WTC11 (cell line): Measurements from ENCODE around the gene KSR1. TPM values are rescaled to one million over a fixed set of nuclear protein-coding genes. Genes with fewer than 3 reads are reported as not detected.

ENCODE experiments used
- ATAC-seq: fragments of 200-7000 bp; cut with Tn5 transposase; 2 replicates; pipeline ENCODE4 v1.10.0; 2021; ENCODE audit warnings: mild to moderate bottlenecking, moderate library complexity
- CTCF ChIA-PET: fragments of 300-600 bp; sonication (Branson Sonifier 250); formaldehyde crosslinking; loops from one replicate; lab custom pipeline; 2021; ENCODE audit warnings: antibody characterized with exemption; lab: Charles Lee
- POLR2A ChIA-PET: fragments of 350-600 bp; sonication (Branson Sonifier 250); formaldehyde crosslinking; loops from one replicate; lab custom pipeline; 2021; ENCODE audit warnings: antibody characterized with exemption; lab: Charles Lee
- DNase-seq: peaks from one replicate; pipeline ENCODE4 v3.0.0; 2021; ENCODE audit warnings: low spot score
- H3K27ac Mint-ChIP-seq: 2 replicates; pipeline ENCODE4 v1.8.0; 2021; ENCODE audit warnings: mixed read lengths
- H3K27me3 Mint-ChIP-seq: 2 replicates; pipeline ENCODE4 v1.8.0; 2021; ENCODE audit warnings: low read depth, mild to moderate bottlenecking, moderate library complexity, mixed read lengths
- H3K36me3 Mint-ChIP-seq: 2 replicates; pipeline ENCODE4 v1.8.0; 2021; ENCODE audit warnings: mixed read lengths
- H3K4me1 Mint-ChIP-seq: 2 replicates; pipeline ENCODE4 v1.8.0; 2022; ENCODE audit warnings: mixed read lengths
- H3K4me3 Mint-ChIP-seq: 2 replicates; pipeline ENCODE4 v1.8.0; 2021; ENCODE audit warnings: mild to moderate bottlenecking, moderate library complexity, mixed read lengths
- H3K9me3 Mint-ChIP-seq: 2 replicates; pipeline ENCODE4 v1.8.0; 2021; ENCODE audit warnings: mixed read lengths
- CREB1 ChIP-seq: sonication (generic); formaldehyde crosslinking; IDR thresholded peaks from 2 replicates; pipeline ENCODE4 v1.8.0; 2023; ENCODE audit warnings: mild to moderate bottlenecking, missing genetic modification reagents
- EMX1 ChIP-seq: fragments of 250-450 bp; sonication (Bioruptor Pico); IDR thresholded peaks from 2 replicates; pipeline ENCODE4 v1.8.0; 2021; ENCODE audit warnings: mild to moderate bottlenecking
- ESRRA ChIP-seq: sonication (generic); formaldehyde crosslinking; IDR thresholded peaks from 2 replicates; pipeline ENCODE4 v1.8.1; 2022; ENCODE audit warnings: mild to moderate bottlenecking, missing genetic modification reagents, borderline replicate concordance
- FOXP1 ChIP-seq: sonication (generic); formaldehyde crosslinking; IDR thresholded peaks from 2 replicates; pipeline ENCODE4 v1.8.0; 2022; ENCODE audit warnings: missing genetic modification reagents, mild to moderate bottlenecking, moderate library complexity, borderline replicate concordance
- GABPB1 ChIP-seq: sonication (generic); formaldehyde crosslinking; IDR thresholded peaks from 2 replicates; pipeline ENCODE4 v1.8.1; 2023; ENCODE audit warnings: mild to moderate bottlenecking, missing genetic modification reagents
- HMGA2 ChIP-seq: fragments of 250-450 bp; sonication (Bioruptor Pico); IDR thresholded peaks from 2 replicates; pipeline ENCODE4 v1.4.0; 2021; ENCODE audit warnings: mild to moderate bottlenecking, moderate library complexity
- NFATC4 ChIP-seq: fragments of 250-450 bp; sonication (Bioruptor Pico); IDR thresholded peaks from 2 replicates; pipeline ENCODE4 v1.9.0; 2021; ENCODE audit warnings: mild to moderate bottlenecking
- NFE2L1 ChIP-seq: sonication (generic); formaldehyde crosslinking; IDR thresholded peaks from 2 replicates; pipeline ENCODE4 v1.8.1; 2023; ENCODE audit warnings: missing genetic modification reagents
- NR3C1 ChIP-seq: sonication (generic); formaldehyde crosslinking; conservative IDR thresholded peaks from 2 replicates; pipeline ENCODE4 v1.8.1; 2023; ENCODE audit warnings: low read depth, mild to moderate bottlenecking, missing genetic modification reagents
- OVOL2 ChIP-seq: fragments of 250-450 bp; sonication (Bioruptor Pico); IDR thresholded peaks from 2 replicates; pipeline ENCODE4 v1.9.0; 2021; ENCODE audit warnings: mild to moderate bottlenecking, borderline replicate concordance
- SMAD4 ChIP-seq: sonication (generic); formaldehyde crosslinking; IDR thresholded peaks from 2 replicates; pipeline ENCODE4 v1.8.0; 2022; ENCODE audit warnings: mild to moderate bottlenecking, missing genetic modification reagents
- SP1 ChIP-seq: sonication (generic); formaldehyde crosslinking; conservative IDR thresholded peaks from 2 replicates; pipeline ENCODE4 v1.8.1; 2022; ENCODE audit warnings: missing genetic modification reagents
- TEAD1 ChIP-seq: sonication (generic); formaldehyde crosslinking; IDR thresholded peaks from 2 replicates; pipeline ENCODE4 v1.8.0; 2022; ENCODE audit warnings: mild to moderate bottlenecking, missing genetic modification reagents
- ZNF121 ChIP-seq: sonication (generic); formaldehyde crosslinking; IDR thresholded peaks from 2 replicates; pipeline ENCODE4 v1.8.0; 2023; ENCODE audit warnings: missing genetic modification reagents
- ZNF317 ChIP-seq: sonication (generic); formaldehyde crosslinking; IDR thresholded peaks from 2 replicates; pipeline ENCODE4 v1.8.1; 2023; ENCODE audit warnings: low read depth, mild to moderate bottlenecking, moderate library complexity, missing genetic modification reagents, borderline replicate concordance
- ZNF423 ChIP-seq: fragments of 250-450 bp; sonication (Bioruptor Pico); IDR thresholded peaks from 2 replicates; pipeline ENCODE4 v2.1.2; 2022; ENCODE audit warnings: mild to moderate bottlenecking, moderate library complexity
- total RNA-seq: library from RNA; stranded (reverse); gene quantifications from 3 replicates; pipeline ENCODE4 v1.2.3, GENCODE V29; 2021
- TF ChIP-seq, protein P1 (sequence below): sonication (generic); formaldehyde crosslinking; IDR thresholded peaks from 2 replicates; pipeline ENCODE4 v1.8.0; 2022; ENCODE audit warnings: mild to moderate bottlenecking, missing genetic modification reagents
- TF ChIP-seq, protein P2 (sequence below): fragments of 200-600 bp; IDR thresholded peaks from 2 replicates; pipeline ENCODE4 v1.8.0; 2022; ENCODE audit warnings: antibody characterized with exemption
- TF ChIP-seq, protein P3 (sequence below): fragments of 250-450 bp; sonication (Bioruptor Pico); IDR thresholded peaks from 2 replicates; pipeline ENCODE4 v1.9.0; 2021; ENCODE audit warnings: mild to moderate bottlenecking
- TF ChIP-seq, protein P4 (sequence below): sonication (generic); formaldehyde crosslinking; IDR thresholded peaks from 2 replicates; pipeline ENCODE4 v1.8.1; 2023; ENCODE audit warnings: mild to moderate bottlenecking, missing genetic modification reagents
- TF ChIP-seq, protein P5 (sequence below): sonication (generic); formaldehyde crosslinking; IDR thresholded peaks from 2 replicates; pipeline ENCODE4 v1.8.0; 2022; ENCODE audit warnings: mild to moderate bottlenecking, missing genetic modification reagents

KSR1 gene
- total RNA-seq, 1 experiment from 2014 or later = 45.5 TPM

DNA sequence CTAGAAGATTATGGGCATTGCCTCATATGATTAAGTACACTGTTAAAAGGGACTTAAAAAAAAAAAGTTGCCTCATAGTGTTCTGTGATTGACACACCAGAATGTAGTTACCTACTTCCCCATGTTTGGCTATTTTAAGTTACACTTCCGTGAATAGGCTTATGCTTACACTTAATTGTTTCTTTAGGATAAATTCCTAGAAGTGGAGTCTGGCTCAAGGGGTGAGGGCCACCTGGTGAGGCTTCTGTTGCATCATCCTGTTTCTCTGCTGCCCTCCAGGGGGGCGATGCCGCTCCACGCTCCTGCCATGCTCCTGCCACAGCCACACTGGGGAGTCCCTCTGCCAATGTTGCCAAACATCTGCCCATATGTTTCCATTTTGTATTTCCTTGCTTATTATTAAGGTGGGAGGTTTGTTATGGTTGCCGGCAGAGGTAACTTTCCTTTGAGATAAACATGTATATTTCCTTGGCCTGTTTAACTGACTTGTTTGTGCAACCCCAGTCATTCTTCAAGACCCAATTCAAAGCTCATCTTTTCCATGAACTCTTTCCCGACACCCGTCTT is 73.1 kb downstream of the KSR1 start:
- ChIA-PET CTCF (interaction anchor here (1.0 to 1.4 kb wide), 2 partner anchors 73 to 74 kb away, joined by 3 read pairs; no protein-coding TSS in a partner anchor), POLR2A (no interaction called here)
- Mint-ChIP-seq H3K4me3 (no peak overlapping the region), H3K36me3 (no peaks in the 10 kb centered on the region), H3K27ac (peak overlapping the region; percentile 91), H3K27me3 (no peaks in the 10 kb centered on the region), H3K4me1 (peaks cover 76% of the 10 kb centered on the region), H3K9me3 (no peaks in the 10 kb centered on the region)
- DNase-seq = no peak
- peak; percentile 72 for TF ChIP-seq GABPB1 (CRISPR knock-in tag)
- TF ChIP-seq, protein P1, sequence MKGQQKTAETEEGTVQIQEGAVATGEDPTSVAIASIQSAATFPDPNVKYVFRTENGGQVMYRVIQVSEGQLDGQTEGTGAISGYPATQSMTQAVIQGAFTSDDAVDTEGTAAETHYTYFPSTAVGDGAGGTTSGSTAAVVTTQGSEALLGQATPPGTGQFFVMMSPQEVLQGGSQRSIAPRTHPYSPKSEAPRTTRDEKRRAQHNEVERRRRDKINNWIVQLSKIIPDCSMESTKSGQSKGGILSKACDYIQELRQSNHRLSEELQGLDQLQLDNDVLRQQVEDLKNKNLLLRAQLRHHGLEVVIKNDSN (CRISPR knock-in tag) = no peak
- peak; percentile 88 for TF ChIP-seq ZNF423 (CRISPR knock-in tag)
- no peak for ATAC-seq

DNA sequence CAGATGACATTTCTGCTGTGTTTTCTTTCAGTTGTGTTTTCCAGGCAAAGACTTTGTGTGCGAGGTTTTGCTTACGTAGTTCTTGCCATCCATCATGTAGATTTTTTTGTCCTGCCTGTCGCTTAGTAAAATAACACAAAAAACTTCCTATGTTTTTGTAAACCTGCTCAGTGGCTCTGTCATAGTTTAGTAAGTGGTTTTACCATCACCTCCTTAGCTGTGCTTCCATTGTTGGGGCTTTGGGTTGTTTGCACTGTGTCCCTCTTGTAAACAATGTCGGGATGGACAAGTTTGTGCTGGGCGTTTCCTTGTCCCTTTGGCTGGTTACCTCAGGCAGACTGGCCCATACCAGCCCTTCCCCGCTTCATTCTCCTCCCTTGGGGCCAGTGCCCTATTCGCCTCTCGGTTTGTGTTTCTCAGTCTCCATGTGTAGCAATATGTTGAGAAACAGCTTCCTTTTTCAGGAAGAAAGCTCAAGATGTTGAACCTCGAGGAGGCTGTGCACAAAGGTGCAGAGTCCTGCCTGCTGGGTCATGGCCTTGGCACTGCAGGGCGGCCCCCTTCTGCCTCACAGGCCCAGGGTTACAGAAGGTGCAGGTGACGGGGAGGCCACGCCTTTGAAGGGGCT is 74.6 kb downstream of the KSR1 start:
- DNase-seq (no peak), ATAC-seq (no peak)
- Mint-ChIP-seq H3K27ac (peak overlapping the region; percentile 44), H3K4me3 (no peak overlapping the region), H3K27me3 (no peaks in the 10 kb centered on the region), H3K9me3 (no peaks in the 10 kb centered on the region), H3K36me3 (no peaks in the 10 kb centered on the region), H3K4me1 (peaks cover 75% of the 10 kb centered on the region)
- TF ChIP-seq NFE2L1 (no peak), ZNF121 (CRISPR knock-in tag) (no peak), SMAD4 (no peak), OVOL2 (CRISPR knock-in tag) (no peak), FOXP1 (CRISPR knock-in tag) (no peak), NFATC4 (CRISPR knock-in tag) (no peak), NR3C1 (CRISPR knock-in tag) (no peak)
- ChIA-PET POLR2A (no interaction called here), CTCF (interaction anchor here (1.5 kb wide), 1 partner anchor 62 kb away, joined by 3 read pairs; no protein-coding TSS in a partner anchor)

DNA sequence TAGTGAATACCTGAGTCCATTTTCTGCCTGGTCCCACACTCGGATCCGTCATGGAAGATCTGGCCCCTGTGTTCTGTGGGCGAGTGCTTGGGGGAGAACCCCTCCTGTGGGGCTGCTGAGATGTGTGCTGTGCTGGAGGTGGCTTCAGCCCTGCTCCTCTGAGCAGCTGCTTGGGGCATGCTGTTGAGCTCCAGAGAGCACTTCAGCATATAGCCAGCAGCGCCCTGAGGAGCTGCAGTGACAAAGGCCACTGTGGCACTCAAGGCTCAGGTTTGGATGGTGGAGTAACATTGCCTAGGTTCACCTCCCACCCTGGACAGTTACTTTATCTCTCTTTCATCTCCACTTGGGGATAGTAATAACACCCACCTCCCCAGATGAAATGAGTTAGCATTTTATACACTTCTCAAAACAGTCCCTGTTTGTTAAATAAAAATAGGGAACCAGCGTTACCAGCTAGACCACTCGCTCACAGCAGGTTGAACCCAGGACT is 75.3 kb downstream of the KSR1 start:
- DNase-seq (no peak), ATAC-seq (no peak)
- ChIA-PET POLR2A (no interaction called here), CTCF (interaction anchor here (1.4 to 1.5 kb wide), 2 partner anchors 63 to 76 kb away, joined by 3 to 6 read pairs; partner anchors contain the start of gene KSR1)
- Mint-ChIP-seq H3K9me3 (no peaks in the 10 kb centered on the region), H3K27me3 (no peaks in the 10 kb centered on the region), H3K27ac (peak overlapping the region; percentile 53), H3K36me3 (no peaks in the 10 kb centered on the region), H3K4me1 (peaks cover 72% of the 10 kb centered on the region), H3K4me3 (no peak overlapping the region)
- TF ChIP-seq TEAD1 (CRISPR knock-in tag) = no peak
- no peak for TF ChIP-seq CREB1
- TF ChIP-seq OVOL2 (CRISPR knock-in tag) = no peak
- TF ChIP-seq EMX1 (CRISPR knock-in tag) = no peak
- TF ChIP-seq, protein P2, sequence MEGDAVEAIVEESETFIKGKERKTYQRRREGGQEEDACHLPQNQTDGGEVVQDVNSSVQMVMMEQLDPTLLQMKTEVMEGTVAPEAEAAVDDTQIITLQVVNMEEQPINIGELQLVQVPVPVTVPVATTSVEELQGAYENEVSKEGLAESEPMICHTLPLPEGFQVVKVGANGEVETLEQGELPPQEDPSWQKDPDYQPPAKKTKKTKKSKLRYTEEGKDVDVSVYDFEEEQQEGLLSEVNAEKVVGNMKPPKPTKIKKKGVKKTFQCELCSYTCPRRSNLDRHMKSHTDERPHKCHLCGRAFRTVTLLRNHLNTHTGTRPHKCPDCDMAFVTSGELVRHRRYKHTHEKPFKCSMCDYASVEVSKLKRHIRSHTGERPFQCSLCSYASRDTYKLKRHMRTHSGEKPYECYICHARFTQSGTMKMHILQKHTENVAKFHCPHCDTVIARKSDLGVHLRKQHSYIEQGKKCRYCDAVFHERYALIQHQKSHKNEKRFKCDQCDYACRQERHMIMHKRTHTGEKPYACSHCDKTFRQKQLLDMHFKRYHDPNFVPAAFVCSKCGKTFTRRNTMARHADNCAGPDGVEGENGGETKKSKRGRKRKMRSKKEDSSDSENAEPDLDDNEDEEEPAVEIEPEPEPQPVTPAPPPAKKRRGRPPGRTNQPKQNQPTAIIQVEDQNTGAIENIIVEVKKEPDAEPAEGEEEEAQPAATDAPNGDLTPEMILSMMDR = no peak
- TF ChIP-seq, protein P1 (CRISPR knock-in tag) = no peak
- TF ChIP-seq ZNF317 (CRISPR knock-in tag) = no peak
- TF ChIP-seq, protein P3, sequence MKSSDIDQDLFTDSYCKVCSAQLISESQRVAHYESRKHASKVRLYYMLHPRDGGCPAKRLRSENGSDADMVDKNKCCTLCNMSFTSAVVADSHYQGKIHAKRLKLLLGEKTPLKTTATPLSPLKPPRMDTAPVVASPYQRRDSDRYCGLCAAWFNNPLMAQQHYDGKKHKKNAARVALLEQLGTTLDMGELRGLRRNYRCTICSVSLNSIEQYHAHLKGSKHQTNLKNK (CRISPR knock-in tag) = no peak
- TF ChIP-seq SP1 (CRISPR knock-in tag) = no peak
- no peak for TF ChIP-seq ZNF121 (CRISPR knock-in tag)
- TF ChIP-seq, protein P4, sequence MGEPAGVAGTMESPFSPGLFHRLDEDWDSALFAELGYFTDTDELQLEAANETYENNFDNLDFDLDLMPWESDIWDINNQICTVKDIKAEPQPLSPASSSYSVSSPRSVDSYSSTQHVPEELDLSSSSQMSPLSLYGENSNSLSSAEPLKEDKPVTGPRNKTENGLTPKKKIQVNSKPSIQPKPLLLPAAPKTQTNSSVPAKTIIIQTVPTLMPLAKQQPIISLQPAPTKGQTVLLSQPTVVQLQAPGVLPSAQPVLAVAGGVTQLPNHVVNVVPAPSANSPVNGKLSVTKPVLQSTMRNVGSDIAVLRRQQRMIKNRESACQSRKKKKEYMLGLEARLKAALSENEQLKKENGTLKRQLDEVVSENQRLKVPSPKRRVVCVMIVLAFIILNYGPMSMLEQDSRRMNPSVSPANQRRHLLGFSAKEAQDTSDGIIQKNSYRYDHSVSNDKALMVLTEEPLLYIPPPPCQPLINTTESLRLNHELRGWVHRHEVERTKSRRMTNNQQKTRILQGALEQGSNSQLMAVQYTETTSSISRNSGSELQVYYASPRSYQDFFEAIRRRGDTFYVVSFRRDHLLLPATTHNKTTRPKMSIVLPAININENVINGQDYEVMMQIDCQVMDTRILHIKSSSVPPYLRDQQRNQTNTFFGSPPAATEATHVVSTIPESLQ (CRISPR knock-in tag) = no peak
- TF ChIP-seq, protein P5, sequence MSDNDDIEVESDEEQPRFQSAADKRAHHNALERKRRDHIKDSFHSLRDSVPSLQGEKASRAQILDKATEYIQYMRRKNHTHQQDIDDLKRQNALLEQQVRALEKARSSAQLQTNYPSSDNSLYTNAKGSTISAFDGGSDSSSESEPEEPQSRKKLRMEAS (CRISPR knock-in tag) = no peak
- TF ChIP-seq ESRRA (CRISPR knock-in tag) = no peak
- TF ChIP-seq SMAD4 = no peak
- TF ChIP-seq HMGA2 (CRISPR knock-in tag) = no peak
